ENCODE measurements around the gene DLG1. TPM values are rescaled to one million over a fixed set of nuclear protein-coding genes. Genes with fewer than 3 reads are reported as not detected.

DLG1 gene
- total RNA-seq, 1 experiment from 2014 or later, result 90.2 TPM

- Histone ChIP-seq H3K9me3 (ENCODE audit: control insufficient read depth, insufficient read depth, low read depth, low read length) (no peaks in the 10 kb centered on the region), H3K27ac (ENCODE audit: low read length) (no peak overlapping the region), H3K4me1 (ENCODE audit: control insufficient read depth, insufficient read depth, low read length) (peaks cover 5% of the 10 kb centered on the region; the same call in 1 of the 2 replicates), H3K4me3 (ENCODE audit: low read depth in 2 of 2, low read length in 2 of 2) (no peak overlapping the region), H3K27me3 (ENCODE audit: control insufficient read depth, insufficient read depth, low read length) (no peaks in the 10 kb centered on the region), H3K36me3 (ENCODE audit: control insufficient read depth, insufficient read depth, low read length) (peaks cover 2% of the 10 kb centered on the region; the same call in 1 of the 2 replicates)
- in situ Hi-C loops (cut with HindIII; ENCODE audit: low pct_unique_long_range_greater_than_20kb, low sequenced_read_pairs), result no loop called here
- no TSS peak for BruUV-seq (replicated peaks)
- intact Hi-C loops (cut with micrococcal nuclease; ENCODE audit: unreplicated experiment), result no loop called here
- POLR2A ChIA-PET, result interaction anchor here (0.6 kb wide), 1 partner anchor 79 kb away, joined by 3 read pairs; no protein-coding TSS in a partner anchor
- no peak for ATAC-seq
- TF ChIP-seq POLR2AphosphoS5 (IDR thresholded peaks at IDR 0.05; ENCODE audit: low read depth, low read length) (no peak), CTCF (IDR thresholded peaks at IDR 0.05) (no peak), SIN3A (IDR thresholded peaks at IDR 0.05; ENCODE audit: borderline replicate concordance, insufficient read depth, low read depth, low read length) (no peak)
- CTCF ChIA-PET, result no interaction called here
- no peak for DNase-seq (ENCODE audit: low read depth, low spot score)
These were observed 114.8 kb downstream of the DLG1 start for GRCh38 chr3:197183582-197183981.

- no peak for DNase-seq (ENCODE audit: low read depth, low spot score)
- POLR2A ChIA-PET, result interaction anchor here (0.6 kb wide), 1 partner anchor 297 kb away, joined by 4 read pairs; no protein-coding TSS in a partner anchor
- Histone ChIP-seq H3K36me3 (ENCODE audit: control insufficient read depth, insufficient read depth, low read length) (peaks cover 2% of the 10 kb centered on the region; the same call in 1 of the 2 replicates), H3K4me3 (ENCODE audit: low read depth in 2 of 2, low read length in 2 of 2) (no peak overlapping the region), H3K4me1 (ENCODE audit: control insufficient read depth, insufficient read depth, low read length) (no peaks in the 10 kb centered on the region), H3K27me3 (ENCODE audit: control insufficient read depth, insufficient read depth, low read length) (no peaks in the 10 kb centered on the region), H3K9me3 (ENCODE audit: control insufficient read depth, insufficient read depth, low read depth, low read length) (no peaks in the 10 kb centered on the region), H3K27ac (ENCODE audit: low read length) (no peak overlapping the region)
- in situ Hi-C loops (cut with HindIII; ENCODE audit: low pct_unique_long_range_greater_than_20kb, low sequenced_read_pairs), result no loop called here
- ATAC-seq, result no peak
- intact Hi-C loops (cut with micrococcal nuclease; ENCODE audit: unreplicated experiment), result no loop called here
- CTCF ChIA-PET, result no interaction called here
- no TSS peak for BruUV-seq (replicated peaks)
- TF ChIP-seq SIN3A (IDR thresholded peaks at IDR 0.05; ENCODE audit: borderline replicate concordance, insufficient read depth, low read depth, low read length), result no peak
These were observed 116.7 kb downstream of the DLG1 start for GRCh38 chr3:197181741-197182140.

DNA sequence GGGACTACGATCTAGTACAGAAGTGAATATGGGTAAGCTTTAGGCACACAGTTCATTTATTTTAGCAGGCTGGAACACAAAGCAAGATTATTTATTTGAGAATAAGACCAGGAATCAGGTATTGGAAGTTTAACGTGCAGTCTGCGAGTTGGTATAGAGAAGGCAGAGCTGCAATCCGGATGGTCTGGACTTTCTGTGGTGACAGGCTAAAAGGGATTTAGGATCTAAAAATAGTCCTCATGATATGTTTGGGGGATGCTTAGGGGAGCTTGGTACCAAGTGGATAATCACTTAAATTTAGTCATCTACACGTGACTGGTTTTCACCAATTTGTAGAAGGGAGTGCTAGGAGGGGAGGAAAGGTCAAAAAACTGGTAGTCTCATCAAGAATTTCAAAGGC is 119.4 kb downstream of the DLG1 start:
- no peak overlapping the region for H3K4me3 ChIP-seq (ENCODE audit: low read depth in 2 of 2, low read length in 2 of 2)
- in situ Hi-C loops (cut with HindIII; ENCODE audit: low pct_unique_long_range_greater_than_20kb, low sequenced_read_pairs), result no loop called here
- no peaks in the 10 kb centered on the region for H3K9me3 ChIP-seq (ENCODE audit: control insufficient read depth, insufficient read depth, low read depth, low read length)
- DNase-seq (ENCODE audit: low read depth, low spot score) (no peak), ATAC-seq (no peak)
- TF ChIP-seq SIN3A (IDR thresholded peaks at IDR 0.05; ENCODE audit: borderline replicate concordance, insufficient read depth, low read depth, low read length), result no peak
- no peak overlapping the region for H3K27ac ChIP-seq (ENCODE audit: low read length)
- intact Hi-C loops (cut with micrococcal nuclease; ENCODE audit: unreplicated experiment), result no loop called here
- no TSS peak for BruUV-seq (replicated peaks)
- POLR2A ChIA-PET, result no interaction called here
- CTCF ChIA-PET, result no interaction called here
- H3K4me1 ChIP-seq (ENCODE audit: control insufficient read depth, insufficient read depth, low read length), result no peaks in the 10 kb centered on the region
- peaks cover 2% of the 10 kb centered on the region; the same call in 1 of the 2 replicates for H3K36me3 ChIP-seq (ENCODE audit: control insufficient read depth, insufficient read depth, low read length)
- no peaks in the 10 kb centered on the region for H3K27me3 ChIP-seq (ENCODE audit: control insufficient read depth, insufficient read depth, low read length)

GRCh38 chr3:197175503-197175902 is 122.9 kb downstream of the DLG1 start:
- no TSS peak for BruUV-seq (replicated peaks)
- Histone ChIP-seq H3K4me3 (ENCODE audit: low read depth in 2 of 2, low read length in 2 of 2) (no peak overlapping the region), H3K27ac (ENCODE audit: low read length) (no peak overlapping the region), H3K27me3 (ENCODE audit: control insufficient read depth, insufficient read depth, low read length) (no peaks in the 10 kb centered on the region), H3K9me3 (ENCODE audit: control insufficient read depth, insufficient read depth, low read depth, low read length) (no peaks in the 10 kb centered on the region), H3K36me3 (ENCODE audit: control insufficient read depth, insufficient read depth, low read length) (no peaks in the 10 kb centered on the region), H3K4me1 (ENCODE audit: control insufficient read depth, insufficient read depth, low read length) (no peaks in the 10 kb centered on the region)
- DNase-seq (ENCODE audit: low read depth, low spot score), result no peak
- CTCF ChIA-PET, result no interaction called here
- intact Hi-C loops (cut with micrococcal nuclease; ENCODE audit: unreplicated experiment), result no loop called here
- in situ Hi-C loops (cut with HindIII; ENCODE audit: low pct_unique_long_range_greater_than_20kb, low sequenced_read_pairs), result no loop called here
- TF ChIP-seq SIN3A (IDR thresholded peaks at IDR 0.05; ENCODE audit: borderline replicate concordance, insufficient read depth, low read depth, low read length) (no peak), POLR2AphosphoS5 (IDR thresholded peaks at IDR 0.05; ENCODE audit: low read depth, low read length) (no peak), TCF7L2 (IDR thresholded peaks at IDR 0.05; ENCODE audit: low read depth, low read length) (no peak), CTCF (IDR thresholded peaks at IDR 0.05) (no peak)
- TF ChIP-seq, protein P1, sequence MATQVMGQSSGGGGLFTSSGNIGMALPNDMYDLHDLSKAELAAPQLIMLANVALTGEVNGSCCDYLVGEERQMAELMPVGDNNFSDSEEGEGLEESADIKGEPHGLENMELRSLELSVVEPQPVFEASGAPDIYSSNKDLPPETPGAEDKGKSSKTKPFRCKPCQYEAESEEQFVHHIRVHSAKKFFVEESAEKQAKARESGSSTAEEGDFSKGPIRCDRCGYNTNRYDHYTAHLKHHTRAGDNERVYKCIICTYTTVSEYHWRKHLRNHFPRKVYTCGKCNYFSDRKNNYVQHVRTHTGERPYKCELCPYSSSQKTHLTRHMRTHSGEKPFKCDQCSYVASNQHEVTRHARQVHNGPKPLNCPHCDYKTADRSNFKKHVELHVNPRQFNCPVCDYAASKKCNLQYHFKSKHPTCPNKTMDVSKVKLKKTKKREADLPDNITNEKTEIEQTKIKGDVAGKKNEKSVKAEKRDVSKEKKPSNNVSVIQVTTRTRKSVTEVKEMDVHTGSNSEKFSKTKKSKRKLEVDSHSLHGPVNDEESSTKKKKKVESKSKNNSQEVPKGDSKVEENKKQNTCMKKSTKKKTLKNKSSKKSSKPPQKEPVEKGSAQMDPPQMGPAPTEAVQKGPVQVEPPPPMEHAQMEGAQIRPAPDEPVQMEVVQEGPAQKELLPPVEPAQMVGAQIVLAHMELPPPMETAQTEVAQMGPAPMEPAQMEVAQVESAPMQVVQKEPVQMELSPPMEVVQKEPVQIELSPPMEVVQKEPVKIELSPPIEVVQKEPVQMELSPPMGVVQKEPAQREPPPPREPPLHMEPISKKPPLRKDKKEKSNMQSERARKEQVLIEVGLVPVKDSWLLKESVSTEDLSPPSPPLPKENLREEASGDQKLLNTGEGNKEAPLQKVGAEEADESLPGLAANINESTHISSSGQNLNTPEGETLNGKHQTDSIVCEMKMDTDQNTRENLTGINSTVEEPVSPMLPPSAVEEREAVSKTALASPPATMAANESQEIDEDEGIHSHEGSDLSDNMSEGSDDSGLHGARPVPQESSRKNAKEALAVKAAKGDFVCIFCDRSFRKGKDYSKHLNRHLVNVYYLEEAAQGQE (IDR thresholded peaks at IDR 0.05; ENCODE audit: insufficient read depth in 1 of 2, low read depth in 2 of 2, low read length in 1 of 2), result no peak
- POLR2A ChIA-PET, result no interaction called here
- no peak for ATAC-seq
